Thoracic aorta (tissue), 2 donors: Measurements from ENCODE around the gene PASK. TPM values are rescaled to one million over a fixed set of nuclear protein-coding genes. Genes with fewer than 3 reads are reported as not detected.

Source experiments
- ATAC-seq: fragments of 150-250 bp; one replicate; pipeline ENCODE4 v1.8.0; 2017; ENCODE audit warnings: low read depth; ENCODE audit not compliant: insufficient number of reproducible peaks, low FRiP score
- DNase-seq: peaks from one replicate; pipeline ENCODE4 v3.0.0-alpha.2; 2020; ENCODE audit warnings: low spot score
- H3K27ac ChIP-seq, 2 donors: fragments of 200-600 bp; sonication (generic); 1 replicate in 1 of 2; 2 replicates in 1 of 2; pipeline ENCODE4 v1.5.1; 2016; ENCODE audit warnings: mild to moderate bottlenecking in 2 of 2, moderate library complexity in 2 of 2
- H3K27me3 ChIP-seq: fragments of 200-600 bp; sonication (generic); replicated peaks from 2 replicates; pipeline ENCODE4 v1.6.0; 2016; ENCODE audit warnings: mild to moderate bottlenecking; ENCODE audit not compliant: insufficient read depth
- H3K36me3 ChIP-seq: fragments of 200-600 bp; sonication (generic); one replicate; pipeline ENCODE4 v1.5.1; 2016
- H3K4me1 ChIP-seq, 2 donors: fragments of 200-600 bp; sonication (generic); 1 replicate in 1 of 2; 2 replicates in 1 of 2; pipeline versions ENCODE4 v1.5.1 to v1.6.0; 2016; ENCODE audit warnings: low read depth in 2 of 2, mild to moderate bottlenecking in 1 of 2; ENCODE audit not compliant: control insufficient read depth in 1 of 2
- H3K4me3 ChIP-seq: fragments of 200-600 bp; sonication (generic); 2 replicates; pipeline ENCODE4 v1.5.1; 2016; ENCODE audit warnings: mild to moderate bottlenecking
- H3K9me3 ChIP-seq: fragments of 200-600 bp; sonication (generic); 2 replicates; pipeline ENCODE4 v1.5.1; 2016
- CTCF ChIP-seq: fragments of 200-600 bp; sonication (generic); IDR thresholded peaks from one replicate; pipeline ENCODE4 v1.5.1; 2019; ENCODE audit warnings: antibody characterized with exemption
- total RNA-seq, 2 donors: library from RNA; depleted of rRNA; stranded (reverse); fragments of >200 nt; gene quantifications; one replicate each; pipeline versions ENCODE4 v1.1.0 to v1.2.3, GENCODE V29; 2016

Gene PASK
- total RNA-seq, 2 donors from 2014 or later, result 3.1 to 3.5 TPM

- Histone ChIP-seq H3K27me3 (no peaks in the 10 kb centered on the region), H3K9me3 (no peaks in the 10 kb centered on the region), H3K4me1 (no peaks in the 10 kb centered on the region), H3K4me3 (no peak overlapping the region), H3K36me3 (no peaks in the 10 kb centered on the region), H3K27ac (no peak overlapping the region)
- TF ChIP-seq CTCF, result no peak
- DNase-seq (no peak), ATAC-seq (no peak)
These were observed 34.4 kb downstream of the PASK start for GRCh38 chr2:241114836-241115235.

GRCh38 chr2:241112592-241112991 is 36.7 kb downstream of the PASK start:
- H3K4me1 ChIP-seq, result no peaks in the 10 kb centered on the region
- no peak overlapping the region for H3K27ac ChIP-seq
- no peak for TF ChIP-seq CTCF
- no peak overlapping the region for H3K4me3 ChIP-seq
- no peak for ATAC-seq
- no peaks in the 10 kb centered on the region for H3K36me3 ChIP-seq
- no peaks in the 10 kb centered on the region for H3K9me3 ChIP-seq
- no peak for DNase-seq
- no peaks in the 10 kb centered on the region for H3K27me3 ChIP-seq

DNA sequence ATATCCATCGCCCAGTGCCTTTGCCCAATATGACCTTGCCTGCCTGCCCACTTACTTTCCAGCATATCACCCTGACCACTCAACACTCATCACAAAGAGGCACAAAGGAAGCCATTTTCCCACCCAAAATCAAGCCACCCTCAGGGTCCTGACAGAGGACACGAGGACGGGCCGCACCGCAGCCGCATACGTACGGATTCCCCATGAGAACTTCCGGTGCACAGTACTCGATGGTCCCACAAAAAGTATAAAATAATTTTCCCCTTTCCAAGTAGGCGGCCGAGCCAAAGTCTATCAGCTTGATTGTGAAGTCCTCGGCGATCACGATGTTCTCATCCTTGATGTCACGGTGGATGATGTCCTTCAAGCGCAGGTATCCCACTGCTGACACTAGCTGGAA is 37.2 kb downstream of the PASK start:
- no peak overlapping the region for H3K4me3 ChIP-seq
- no peaks in the 10 kb centered on the region for H3K36me3 ChIP-seq
- no peaks in the 10 kb centered on the region for H3K27me3 ChIP-seq
- TF ChIP-seq CTCF, result no peak
- H3K9me3 ChIP-seq, result no peaks in the 10 kb centered on the region
- no peak for ATAC-seq
- no peak overlapping the region for H3K27ac ChIP-seq
- no peak for DNase-seq
- H3K4me1 ChIP-seq, result no peaks in the 10 kb centered on the region

DNA sequence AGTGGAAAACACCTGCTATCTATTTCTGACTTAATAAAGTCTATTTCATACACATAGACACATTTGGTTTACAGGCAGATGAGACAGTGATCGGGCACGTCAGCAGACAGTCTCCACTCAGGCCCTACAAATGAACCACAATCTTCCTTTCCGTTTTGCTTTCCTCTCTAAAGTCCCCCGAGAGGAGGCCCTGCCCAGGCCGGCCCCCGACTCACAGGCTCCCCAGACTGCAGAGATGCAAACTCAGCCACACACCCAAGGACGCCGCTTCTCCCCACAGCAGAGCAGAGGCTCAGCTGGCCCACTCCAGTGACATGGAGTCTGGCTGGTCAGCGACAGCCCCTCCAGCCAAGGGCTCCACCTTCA is 37.8 kb downstream of the PASK start:
- Histone ChIP-seq H3K4me1 (no peaks in the 10 kb centered on the region), H3K36me3 (no peaks in the 10 kb centered on the region), H3K27me3 (no peaks in the 10 kb centered on the region), H3K27ac (no peak overlapping the region), H3K4me3 (no peak overlapping the region), H3K9me3 (no peaks in the 10 kb centered on the region)
- DNase-seq (no peak), ATAC-seq (no peak)
- TF ChIP-seq CTCF, result no peak

- no peak overlapping the region for H3K27ac ChIP-seq
- H3K36me3 ChIP-seq, result no peaks in the 10 kb centered on the region
- H3K27me3 ChIP-seq, result no peaks in the 10 kb centered on the region
- H3K4me1 ChIP-seq, result no peaks in the 10 kb centered on the region
- TF ChIP-seq CTCF, result no peak
- no peaks in the 10 kb centered on the region for H3K9me3 ChIP-seq
- DNase-seq (no peak), ATAC-seq (no peak)
- H3K4me3 ChIP-seq, result no peak overlapping the region
These were observed 38.4 kb downstream of the PASK start for GRCh38 chr2:241110607-241111439.
